Natural killer cell (primary cell): ENCODE data around the gene FRYL. TPM values are rescaled to one million over a fixed set of nuclear protein-coding genes. Genes with fewer than 3 reads are reported as not detected.

Source experiments
- ATAC-seq, 3 donors: fragments of 150-1000 bp in 2 of 3; fragments of 200-7000 bp in 1 of 3; cut with Tn5 transposase; 1 replicate in 1 of 3; 2 replicates in 2 of 3; pipeline ENCODE4 v1.10.0; 2021; ENCODE audit warnings: mild to moderate bottlenecking in 2 of 3, moderate library complexity in 2 of 3
- DNase-seq, 2 donors: peaks; one replicate each; pipeline versions ENCODE4 v3.0.0 to v3.0.0-alpha.2; 2013 to 2021; ENCODE audit warnings: mixed read lengths in 1 of 2
- H3K27ac ChIP-seq: one replicate; pipeline ENCODE4 v1.5.1; 2013; ENCODE audit warnings: mild to moderate bottlenecking, low read length
- H3K27me3 ChIP-seq: one replicate; pipeline ENCODE4 v1.6.1; 2013; ENCODE audit warnings: low read length; ENCODE audit not compliant: control insufficient read depth, insufficient read depth
- H3K36me3 ChIP-seq: one replicate; pipeline ENCODE4 v1.6.1; 2013; ENCODE audit warnings: low read length; ENCODE audit not compliant: control insufficient read depth, insufficient read depth
- H3K4me1 ChIP-seq: one replicate; pipeline ENCODE4 v1.6.1; 2013; ENCODE audit warnings: low read length; ENCODE audit not compliant: control insufficient read depth, insufficient read depth
- H3K4me3 ChIP-seq: one replicate; pipeline ENCODE4 v1.5.1; 2013; ENCODE audit warnings: low read length
- H3K9me3 ChIP-seq: one replicate; pipeline ENCODE4 v1.6.1; 2013; ENCODE audit warnings: low read length; ENCODE audit not compliant: control insufficient read depth, insufficient read depth
- H3K27ac Mint-ChIP-seq, 2 donors: one replicate each; pipeline ENCODE4 v1.8.0; 2022; ENCODE audit warnings: mild to moderate bottlenecking in 2 of 2, mixed read lengths in 2 of 2, moderate library complexity in 1 of 2
- H3K27me3 Mint-ChIP-seq, 2 donors: one replicate each; pipeline ENCODE4 v1.8.0; 2022; ENCODE audit warnings: low read depth in 2 of 2, mixed read lengths in 2 of 2
- H3K36me3 Mint-ChIP-seq: one replicate; pipeline ENCODE4 v1.8.0; 2022; ENCODE audit warnings: mixed read lengths
- H3K4me1 Mint-ChIP-seq, 2 donors: one replicate each; pipeline ENCODE4 v1.8.0; 2022; ENCODE audit warnings: mixed read lengths in 2 of 2
- H3K4me3 Mint-ChIP-seq: one replicate; pipeline ENCODE4 v1.8.0; 2022; ENCODE audit warnings: mild to moderate bottlenecking, moderate library complexity, mixed read lengths
- H3K9me3 Mint-ChIP-seq, 2 donors: one replicate each; pipeline ENCODE4 v1.8.0; 2022; ENCODE audit warnings: mixed read lengths in 2 of 2
- CTCF ChIP-seq: fragments of 200-600 bp; IDR thresholded peaks from one replicate; pipeline ENCODE4 v1.8.0; 2022; ENCODE audit warnings: antibody characterized with exemption
- WGBS: methylation state at CpG from one replicate; pipeline ENCODE4 v1.1.7; 2013; ENCODE audit warnings: missing lambda C conversion rate; ENCODE audit not compliant: insufficient coverage; 5-methylcytosine and 5-hydroxymethylcytosine counted together
- intact Hi-C: fragments of 100-400 bp; cut with micrococcal nuclease; formaldehyde crosslinking; loops from one replicate; pipeline ENCODE4 v1.14.2; 2022
- total RNA-seq, 4 donors: library from RNA; stranded (reverse); fragments of 120-200 nt in 1 of 4; gene quantifications; one replicate each; pipeline versions ENCODE4 v1.2.3 to v1.2.4, GENCODE V29; 2013 to 2022

Gene FRYL
- total RNA-seq, 3 donors from 2014 or later (not counting 1 experiment from before 2014, with no cell fraction given) = 143 to 181 (median 146) TPM

- H3K36me3 ChIP-seq = no peaks in the 10 kb centered on the region
- Mint-ChIP-seq H3K36me3 (no peaks in the 10 kb centered on the region), H3K27me3 (no peaks in the 10 kb centered on the region), H3K4me1 (peaks cover 51 to 62% of the 10 kb centered on the region in 2 donors), H3K27ac (peak overlapping the region; percentile 41 to 54), H3K9me3 (no peaks in the 10 kb centered on the region), H3K4me3 (no peak overlapping the region)
- no peaks in the 10 kb centered on the region for H3K9me3 ChIP-seq
- H3K4me1 ChIP-seq = no peaks in the 10 kb centered on the region
- H3K27me3 ChIP-seq = no peaks in the 10 kb centered on the region
- no peak for TF ChIP-seq CTCF
- H3K27ac ChIP-seq = no peak overlapping the region
- WGBS = 40% methylated on average over 1 of the region's 1 CpG
- DNase-seq = no peak
- intact Hi-C loops = no loop called here
- H3K4me3 ChIP-seq = no peak overlapping the region
- ATAC-seq = peak in 1 of 3 donors; percentile 41
Observed at GRCh38 chr4:48651914-48652313, 128.2 kb downstream of the FRYL start.

DNA sequence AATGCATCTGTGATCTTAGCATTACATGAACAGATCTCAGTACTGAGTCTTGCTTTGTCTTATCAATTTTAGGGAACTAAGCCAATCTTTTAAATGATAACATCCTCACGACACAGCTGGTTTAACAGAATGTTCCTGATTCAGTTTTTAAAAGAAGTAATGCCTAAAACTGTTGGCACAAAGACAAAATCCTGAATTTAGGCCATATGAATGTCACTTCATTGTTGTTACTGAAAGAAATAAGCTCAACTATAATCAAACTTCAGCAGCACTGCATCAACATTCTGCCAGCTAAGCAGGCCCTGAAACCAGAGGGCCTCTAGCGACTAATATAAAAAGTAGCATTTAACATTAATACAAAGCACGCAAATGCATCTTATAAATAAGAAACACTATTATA, 130.6 kb downstream of the FRYL start:
- DNase-seq = no peak
- WGBS = 97% methylated on average over 2 of the region's 3 CpGs
- H3K27me3 Mint-ChIP-seq = no peaks in the 10 kb centered on the region
- H3K36me3 ChIP-seq = no peaks in the 10 kb centered on the region
- no peaks in the 10 kb centered on the region for H3K9me3 ChIP-seq
- peaks cover 60 to 71% of the 10 kb centered on the region in 2 donors for H3K4me1 Mint-ChIP-seq
- H3K9me3 Mint-ChIP-seq = no peaks in the 10 kb centered on the region
- no peak overlapping the region for H3K27ac ChIP-seq
- no peak overlapping the region for H3K4me3 ChIP-seq
- no peaks in the 10 kb centered on the region for H3K36me3 Mint-ChIP-seq
- intact Hi-C loops = no loop called here
- ATAC-seq = no peak
- no peak for TF ChIP-seq CTCF
- H3K4me3 Mint-ChIP-seq = no peak overlapping the region
- H3K4me1 ChIP-seq = no peaks in the 10 kb centered on the region
- H3K27ac Mint-ChIP-seq = no peak overlapping the region
- no peaks in the 10 kb centered on the region for H3K27me3 ChIP-seq

DNA sequence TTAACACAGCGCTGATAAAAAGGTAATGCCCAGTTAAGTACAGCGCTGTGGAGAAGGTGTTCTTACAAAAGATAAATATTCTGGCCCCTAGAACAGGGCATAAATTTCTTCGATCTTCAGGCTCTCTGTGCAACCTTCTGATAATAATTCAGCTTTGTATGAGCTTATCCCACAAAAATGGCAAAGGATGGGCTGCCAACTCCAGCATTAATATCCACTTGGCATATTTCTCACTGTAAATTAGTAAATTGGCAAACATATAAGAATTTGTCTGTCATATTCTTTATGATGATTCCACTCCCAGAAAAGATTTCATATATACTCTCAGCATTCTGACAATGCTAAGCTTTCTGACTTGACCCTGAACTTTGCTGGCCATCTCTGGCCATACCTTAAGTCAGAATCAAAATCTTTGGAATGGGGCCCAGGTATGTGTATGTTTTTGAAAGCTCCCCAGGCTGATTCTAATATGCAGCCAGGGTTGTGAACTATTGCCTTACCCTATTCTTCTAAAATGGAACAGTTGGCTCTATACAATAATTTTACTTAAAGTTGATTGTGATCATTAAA, 134.8 kb downstream of the FRYL start:
- 98% methylated on average over 3 of the region's 3 CpGs for WGBS
- H3K4me1 Mint-ChIP-seq = peaks cover 58 to 62% of the 10 kb centered on the region in 2 donors

More for the DNA sequence above, 134.8 kb downstream of the FRYL start:
- no peaks in the 10 kb centered on the region for H3K27me3 Mint-ChIP-seq
- intact Hi-C loops = no loop called here
- ATAC-seq = no peak
- no peak overlapping the region for H3K4me3 Mint-ChIP-seq
- no peak for DNase-seq
- H3K36me3 Mint-ChIP-seq = no peaks in the 10 kb centered on the region
- H3K27ac ChIP-seq = no peak overlapping the region
- H3K27me3 ChIP-seq = no peaks in the 10 kb centered on the region
- no peak overlapping the region for H3K27ac Mint-ChIP-seq
- no peaks in the 10 kb centered on the region for H3K4me1 ChIP-seq
- H3K36me3 ChIP-seq = no peaks in the 10 kb centered on the region
- TF ChIP-seq CTCF = no peak
- no peak overlapping the region for H3K4me3 ChIP-seq
- no peaks in the 10 kb centered on the region for H3K9me3 Mint-ChIP-seq
- H3K9me3 ChIP-seq = no peaks in the 10 kb centered on the region
